Ovary (tissue), 3 donors: ENCODE results near the gene ATP5MC3.

Experiments used
- POLR2A ChIP-seq: fragments of 450-650 bp; IDR thresholded peaks from one replicate; pipeline ENCODE4 v1.6.1; 2017; ENCODE audit warnings: antibody characterized with exemption, mild to moderate bottlenecking, moderate library complexity
- TF ChIP-seq, protein P1 (sequence below), 3 donors: fragments of 450-650 bp in 2 of 3; fragments of 200-600 bp in 1 of 3; IDR thresholded peaks; one replicate each; pipeline versions ENCODE4 v1.5.1 to v1.8.0; 2016 to 2022; ENCODE audit warnings: antibody characterized with exemption in 3 of 3, mild to moderate bottlenecking in 1 of 3
- donor health status: DM: no; HTN: no; CAD: no.

DNA sequence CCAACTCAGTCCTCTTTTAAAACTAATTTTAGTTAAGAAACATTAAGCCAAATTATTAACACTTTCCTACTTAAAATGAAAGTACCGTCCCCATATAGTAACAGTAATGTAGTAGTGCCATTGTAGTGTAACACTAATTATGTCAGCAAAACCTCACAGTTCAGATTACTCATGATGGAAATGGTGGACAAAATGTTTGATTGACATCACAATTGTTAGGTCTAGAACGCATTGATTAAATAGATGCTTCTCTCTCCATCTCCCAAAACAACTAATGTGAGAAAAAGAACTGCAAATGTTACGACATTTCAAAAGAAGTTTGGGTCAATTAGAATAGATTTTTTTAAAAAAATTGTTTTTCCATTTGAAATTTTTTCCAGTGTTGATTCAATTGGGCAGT, 12.3 kb downstream of the ATP5MC3 start:
- TF ChIP-seq, protein P1, sequence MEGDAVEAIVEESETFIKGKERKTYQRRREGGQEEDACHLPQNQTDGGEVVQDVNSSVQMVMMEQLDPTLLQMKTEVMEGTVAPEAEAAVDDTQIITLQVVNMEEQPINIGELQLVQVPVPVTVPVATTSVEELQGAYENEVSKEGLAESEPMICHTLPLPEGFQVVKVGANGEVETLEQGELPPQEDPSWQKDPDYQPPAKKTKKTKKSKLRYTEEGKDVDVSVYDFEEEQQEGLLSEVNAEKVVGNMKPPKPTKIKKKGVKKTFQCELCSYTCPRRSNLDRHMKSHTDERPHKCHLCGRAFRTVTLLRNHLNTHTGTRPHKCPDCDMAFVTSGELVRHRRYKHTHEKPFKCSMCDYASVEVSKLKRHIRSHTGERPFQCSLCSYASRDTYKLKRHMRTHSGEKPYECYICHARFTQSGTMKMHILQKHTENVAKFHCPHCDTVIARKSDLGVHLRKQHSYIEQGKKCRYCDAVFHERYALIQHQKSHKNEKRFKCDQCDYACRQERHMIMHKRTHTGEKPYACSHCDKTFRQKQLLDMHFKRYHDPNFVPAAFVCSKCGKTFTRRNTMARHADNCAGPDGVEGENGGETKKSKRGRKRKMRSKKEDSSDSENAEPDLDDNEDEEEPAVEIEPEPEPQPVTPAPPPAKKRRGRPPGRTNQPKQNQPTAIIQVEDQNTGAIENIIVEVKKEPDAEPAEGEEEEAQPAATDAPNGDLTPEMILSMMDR (IDR thresholded peaks at IDR 0.05), result no peak
- TF ChIP-seq POLR2A, result no peak
